CD4-positive, alpha-beta T cell treated with Interleukin-2 at 100 ng/mL for 4 hours (primary cell): ENCODE results near the gene CNKSR2.

Experiments
- DNase-seq: peaks from one replicate; pipeline ENCODE4 v3.0.0-alpha.2; 2020; ENCODE audit warnings: low spot score

Gene CNKSR2

GRCh38 chrX:21612154-21612553 is 237.9 kb downstream of the CNKSR2 start:
- DNase-seq: no peak

DNA sequence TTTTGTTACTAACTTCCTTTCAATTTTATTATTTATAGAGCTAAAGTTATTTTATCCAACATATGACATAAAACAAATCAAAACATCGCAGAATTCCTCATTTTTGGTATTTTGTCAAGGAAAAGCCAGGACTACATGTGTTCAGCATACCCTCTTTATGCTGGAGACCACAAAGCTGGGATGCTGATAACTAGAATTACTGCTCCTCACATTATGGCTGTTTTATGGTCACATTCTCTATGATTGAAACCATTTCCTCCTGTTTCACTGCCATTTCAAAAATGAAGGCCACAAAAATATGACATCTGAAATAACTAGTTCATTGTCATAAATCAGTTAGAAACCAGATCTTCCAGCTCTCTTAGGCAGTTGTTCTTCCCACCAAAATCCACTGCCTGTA is 242.2 kb downstream of the CNKSR2 start:
- DNase-seq: no peak

GRCh38 chrX:21620234-21620633 is 246.0 kb downstream of the CNKSR2 start:
- no peak for DNase-seq

GRCh38 chrX:21623778-21624501 is 249.7 kb downstream of the CNKSR2 start:
- no peak for DNase-seq

- no peak for DNase-seq
These were observed 257.8 kb downstream of the CNKSR2 start for GRCh38 chrX:21632027-21632426.

GRCh38 chrX:21638311-21638710 is 264.1 kb downstream of the CNKSR2 start:
- no peak for DNase-seq

DNA sequence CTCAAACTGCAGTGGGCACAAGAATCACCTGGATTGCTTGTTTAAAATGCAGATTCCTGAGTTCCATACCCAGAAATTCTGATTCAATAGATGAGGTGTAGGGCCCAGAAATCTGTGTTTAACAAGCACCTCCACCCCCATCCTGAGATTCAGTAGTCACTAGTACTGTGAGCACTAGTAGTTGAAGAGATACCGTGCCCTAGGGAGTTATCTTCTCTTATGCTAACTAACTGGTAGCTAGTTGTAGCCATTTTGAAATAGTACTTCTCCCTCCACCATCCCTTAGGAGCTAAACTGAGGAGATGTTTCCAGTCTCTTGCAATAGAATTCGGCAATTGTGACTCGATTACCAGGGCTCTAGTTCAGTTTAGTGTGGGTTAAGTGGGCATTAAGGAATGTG is 265.6 kb downstream of the CNKSR2 start:
- DNase-seq: no peak

DNA sequence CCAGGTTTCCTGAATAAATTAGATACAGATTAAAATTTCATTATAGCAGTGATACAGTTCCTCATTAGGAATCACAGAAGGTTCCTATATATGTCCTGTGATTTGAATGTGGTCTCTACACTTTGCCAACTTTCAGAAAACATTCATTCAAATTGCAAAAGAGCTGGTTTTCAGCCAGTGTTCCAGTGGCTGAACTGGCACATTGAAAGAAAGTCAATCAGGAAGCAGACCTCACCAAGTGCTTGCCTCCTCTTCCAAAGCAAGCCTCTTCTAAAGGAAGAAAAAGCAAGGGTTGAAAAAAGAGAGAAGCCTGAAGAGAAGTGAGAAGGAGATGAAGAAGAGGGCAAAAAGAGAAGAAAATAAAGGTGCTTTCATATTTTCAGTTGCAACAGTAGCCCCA is 271.2 kb downstream of the CNKSR2 start:
- no peak for DNase-seq

DNA sequence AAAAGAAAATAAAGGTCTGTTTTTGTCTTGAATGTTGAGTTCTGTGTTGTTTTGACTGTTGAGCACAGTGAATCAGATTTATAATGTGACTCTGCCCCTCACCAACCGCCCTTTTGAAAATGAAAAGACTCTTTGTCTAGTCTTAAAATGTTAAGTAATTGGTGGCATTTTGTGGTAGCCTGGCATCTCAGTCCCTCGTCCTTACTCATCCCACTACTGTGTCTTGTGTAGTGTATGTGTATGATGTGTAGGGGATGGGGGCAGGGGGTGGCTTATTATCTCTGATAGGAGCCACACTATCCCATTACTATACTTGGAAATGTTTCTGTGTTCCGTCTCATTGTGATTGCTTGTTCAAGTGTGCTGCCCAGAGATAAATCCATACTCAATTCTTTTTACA is 271.7 kb downstream of the CNKSR2 start:
- DNase-seq: no peak

GRCh38 chrX:21655901-21656586 is 281.8 kb downstream of the CNKSR2 start:
- DNase-seq: no peak

- DNase-seq: no peak
These were observed 282.5 kb downstream of the CNKSR2 start for GRCh38 chrX:21656587-21657317.

GRCh38 chrX:21657318-21658151 is 283.3 kb downstream of the CNKSR2 start:
- DNase-seq: no peak

DNA sequence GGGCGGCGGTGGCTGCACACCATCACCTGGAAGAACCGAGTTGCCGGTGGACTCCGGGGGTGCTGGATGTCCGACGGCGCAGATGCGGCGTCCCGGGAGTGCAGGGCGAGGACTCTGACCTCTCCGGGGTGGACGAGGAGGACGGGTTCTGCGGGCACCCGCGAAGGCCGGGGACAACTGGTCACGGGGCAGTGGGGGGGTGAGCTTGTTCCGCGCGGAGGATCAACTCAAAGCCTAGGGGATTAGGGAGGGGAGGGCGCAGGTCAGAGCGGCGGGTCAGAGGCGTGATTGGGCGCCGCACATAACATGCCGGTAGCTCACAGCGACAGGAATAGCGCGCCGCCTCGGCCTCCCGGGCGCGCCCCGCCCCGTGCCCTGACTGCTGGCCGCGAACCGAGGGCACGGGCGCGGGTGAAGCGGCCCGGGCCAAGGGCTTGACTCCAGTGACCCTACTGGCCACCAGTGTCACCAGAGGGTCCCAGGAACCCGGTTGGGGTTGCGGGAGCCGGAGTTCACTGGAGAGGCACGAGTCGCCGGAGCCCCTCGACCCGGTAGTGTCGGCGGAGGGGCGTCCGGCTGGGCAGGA is 284.0 kb downstream of the CNKSR2 start, which contains the start of gene KLHL34:
TSS of gene KLHL34 (minus strand) at position 179 of the 586 bp plus-strand sequence. CDS start 542 bp downstream, outside the sequence.
- DNase-seq: no peak

GRCh38 chrX:21658746-21659145 is 284.5 kb downstream of the CNKSR2 start:
- DNase-seq: no peak

GRCh38 chrX:21659320-21659719 is 285.1 kb downstream of the CNKSR2 start:
- DNase-seq: no peak

DNA sequence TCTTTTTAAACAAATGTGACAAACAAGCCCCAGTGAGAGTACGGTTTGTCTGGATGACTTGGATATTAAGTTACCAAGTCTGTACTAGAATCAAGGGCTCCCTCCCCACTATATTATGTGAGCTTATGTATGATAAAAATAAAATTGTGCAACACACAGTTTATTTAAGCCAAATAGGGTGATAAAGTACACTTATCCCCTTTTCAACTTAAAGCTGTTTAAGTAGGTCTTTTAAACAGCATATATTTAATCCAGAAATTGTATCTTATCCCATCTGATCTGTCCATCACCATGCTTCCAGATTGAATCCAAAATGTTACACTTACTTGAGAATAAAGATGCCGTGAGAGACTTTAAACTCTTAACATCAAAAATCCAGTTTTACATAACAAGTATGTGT is 285.9 kb downstream of the CNKSR2 start:
- DNase-seq: no peak

DNA sequence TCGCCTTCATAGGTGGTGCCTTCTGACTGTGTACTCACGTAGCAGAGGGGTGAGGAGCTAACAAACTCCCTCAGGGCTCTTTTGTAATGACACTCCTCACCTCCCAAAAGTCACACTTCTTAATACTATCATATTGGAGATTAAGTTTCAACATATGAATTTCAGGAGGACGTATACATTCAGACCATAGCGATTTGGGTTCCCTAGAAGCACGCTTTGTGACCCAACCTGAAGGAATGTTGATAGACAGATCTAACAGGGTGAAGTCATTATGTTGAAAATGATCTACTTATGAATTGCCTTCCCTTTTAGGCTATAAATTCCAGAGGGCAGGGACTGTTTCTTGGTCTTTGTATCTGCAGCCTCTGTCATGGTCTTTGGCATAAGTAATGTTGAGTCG is 287.1 kb downstream of the CNKSR2 start:
- no peak for DNase-seq

GRCh38 chrX:21662761-21663160 is 288.5 kb downstream of the CNKSR2 start:
- no peak for DNase-seq

GRCh38 chrX:21666252-21666651 is 292.0 kb downstream of the CNKSR2 start:
- no peak for DNase-seq

DNA sequence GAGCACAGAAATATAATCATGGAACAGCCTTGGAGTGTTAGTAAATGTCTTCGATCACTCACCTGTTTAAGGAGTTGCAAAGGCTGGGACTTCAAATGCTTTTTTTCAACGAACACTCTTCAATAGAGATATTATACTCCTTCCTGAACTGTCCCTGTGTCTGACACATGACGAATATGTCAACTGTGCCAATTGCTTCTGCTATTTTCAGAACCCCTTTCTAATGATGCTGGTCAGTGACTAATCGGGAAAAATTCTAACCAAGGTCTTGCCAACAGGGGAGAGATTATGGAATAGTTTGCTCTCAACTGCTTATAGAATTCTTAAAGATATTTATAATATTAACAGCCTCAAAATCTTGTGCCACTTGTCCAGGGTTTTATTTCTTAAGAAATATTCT is 292.5 kb downstream of the CNKSR2 start:
- no peak for DNase-seq

GRCh38 chrX:21674430-21675186 is 300.4 kb downstream of the CNKSR2 start:
- DNase-seq: no peak
